ENCODE data around the gene CD99L2. TPM values are rescaled to one million over a fixed set of nuclear protein-coding genes. Genes with fewer than 3 reads are reported as not detected.
"Not testable (repeated sequence)": the region's sequence is repeated elsewhere in the genome, so short reads cannot be mapped to it uniquely, and the experiment has no call there.

The CD99L2 gene
- total RNA-seq, 1 experiment from 2014 or later = 7.3 TPM

GRCh38 chrX:150828785-150829184, 69.7 kb downstream of the CD99L2 start:
- no peaks in the 10 kb centered on the region for H3K4me1 ChIP-seq (ENCODE audit: insufficient read depth, low read length)
- DNase-seq = no peak

GRCh38 chrX:150824352-150824751, 74.1 kb downstream of the CD99L2 start:
- not testable (repeated sequence) for H3K27me3 Mint-ChIP-seq (ENCODE audit: low read depth)
- peaks cover 38 to 54% (median 46%) of the 10 kb centered on the region in 3 experiments for H3K36me3 Mint-ChIP-seq (ENCODE audit: insufficient read depth in 1 of 3, low read depth in 3 of 3)

More at GRCh38 chrX:150828785-150829184, 69.7 kb downstream of the CD99L2 start:
- Histone ChIP-seq H3K56ac (ENCODE audit: insufficient read length, low read depth, low read length) (no peak overlapping the region), H3K4me2 (ENCODE audit: insufficient read depth, insufficient read length, low read length) (no peak overlapping the region), H3K9ac (ENCODE audit: extremely low read depth, insufficient read length, low read length) (no peak overlapping the region), H2BK20ac (ENCODE audit: low read depth, low read length, poor library complexity, severe bottlenecking) (no peak overlapping the region), H2AK5ac (ENCODE audit: insufficient read length, low read length) (no peak overlapping the region), H3K27me3 (ENCODE audit: insufficient read depth, low read length) (no peaks in the 10 kb centered on the region), H3K18ac (ENCODE audit: insufficient read length, low read depth, low read length) (no peak overlapping the region), H4K20me1 (ENCODE audit: control insufficient read depth, insufficient read depth, insufficient read length) (no peaks in the 10 kb centered on the region), H3K23ac (ENCODE audit: insufficient read length, low read depth, low read length) (no peak overlapping the region), H2BK12ac (ENCODE audit: insufficient read length, low read depth, low read length) (no peak overlapping the region), H2AFZ (ENCODE audit: low read length) (no peak overlapping the region), H3K27ac (ENCODE audit: insufficient read length, low read depth, low read length) (no peak overlapping the region), H3T11ph (ENCODE audit: low read length) (no peak overlapping the region), H3K14ac (ENCODE audit: insufficient read depth, low read length) (no peak overlapping the region), H3K4ac (ENCODE audit: low read depth, low read length) (no peak overlapping the region), H4K91ac (ENCODE audit: insufficient read length, low read depth, low read length) (no peak overlapping the region), H2BK5ac (ENCODE audit: insufficient read length, low read length) (no peak overlapping the region), H2BK120ac (ENCODE audit: low read depth, low read length, poor library complexity, severe bottlenecking) (no peak overlapping the region), H4K5ac (ENCODE audit: insufficient read length, low read depth, low read length) (no peak overlapping the region), H3K23me2 (ENCODE audit: insufficient read length, low read depth, low read length, poor library complexity, severe bottlenecking) (no peaks in the 10 kb centered on the region), H3K79me1 (ENCODE audit: insufficient read depth, low read depth, low read length, poor library complexity, severe bottlenecking) (no peaks in the 10 kb centered on the region), H2BK15ac (ENCODE audit: low read depth, low read length) (no peak overlapping the region), H3K79me2 (ENCODE audit: insufficient read depth, low read length) (no peaks in the 10 kb centered on the region), H3K9me3 (ENCODE audit: control insufficient read depth, low read depth, low read length) (no peaks in the 10 kb centered on the region), H4K8ac (replicated peaks; ENCODE audit: insufficient read length, low read depth, low read length) (no peak overlapping the region)
- Mint-ChIP-seq H3K4me1 (no peaks in the 10 kb centered on the region), H3K27me3 (ENCODE audit: low read depth) (no peaks in the 10 kb centered on the region), H3K4me3 (no peak overlapping the region), H3K27ac (no peak overlapping the region), H3K36me3 (ENCODE audit: insufficient read depth in 1 of 3, low read depth in 3 of 3) (peaks cover 29 to 35% (median 32%) of the 10 kb centered on the region in 3 experiments), H3K9me3 (peaks cover 51 to 60% of the 10 kb centered on the region in 2 experiments)
- TF ChIP-seq CTCF (conservative IDR thresholded peaks at IDR 0.05) = no peak
- WGBS (ENCODE audit: extremely low coverage, insufficient read length, low lambda C conversion rate) = no CpG with 5 or more reads among the region's 5 CpGs

More at GRCh38 chrX:150824352-150824751, 74.1 kb downstream of the CD99L2 start:
- H3K14ac ChIP-seq (ENCODE audit: insufficient read depth, low read length); DNase-seq; H3K9ac ChIP-seq (ENCODE audit: extremely low read depth, insufficient read length, low read length); H3K18ac ChIP-seq (ENCODE audit: insufficient read length, low read depth, low read length); H3K4ac ChIP-seq (ENCODE audit: low read depth, low read length); H3K4me1 ChIP-seq (ENCODE audit: insufficient read depth, low read length); H4K20me1 ChIP-seq (ENCODE audit: control insufficient read depth, insufficient read depth, insufficient read length); H3K79me2 ChIP-seq (ENCODE audit: insufficient read depth, low read length); H2AK5ac ChIP-seq (ENCODE audit: insufficient read length, low read length); H3K79me1 ChIP-seq (ENCODE audit: insufficient read depth, low read depth, low read length, poor library complexity, severe bottlenecking); H3K27me3 ChIP-seq (ENCODE audit: insufficient read depth, low read length); H3K56ac ChIP-seq (ENCODE audit: insufficient read length, low read depth, low read length); H2BK120ac ChIP-seq (ENCODE audit: low read depth, low read length, poor library complexity, severe bottlenecking); H3K27ac Mint-ChIP-seq; H3K9me3 ChIP-seq (ENCODE audit: control insufficient read depth, low read depth, low read length); H2BK15ac ChIP-seq (ENCODE audit: low read depth, low read length); H2BK20ac ChIP-seq (ENCODE audit: low read depth, low read length, poor library complexity, severe bottlenecking); H3K23ac ChIP-seq (ENCODE audit: insufficient read length, low read depth, low read length); H3K27ac ChIP-seq (ENCODE audit: insufficient read length, low read depth, low read length); H4K91ac ChIP-seq (ENCODE audit: insufficient read length, low read depth, low read length); H3K4me1 Mint-ChIP-seq; H4K5ac ChIP-seq (ENCODE audit: insufficient read length, low read depth, low read length); H2AFZ ChIP-seq (ENCODE audit: low read length); H3K23me2 ChIP-seq (ENCODE audit: insufficient read length, low read depth, low read length, poor library complexity, severe bottlenecking); H2BK5ac ChIP-seq (ENCODE audit: insufficient read length, low read length); H3T11ph ChIP-seq (ENCODE audit: low read length); H4K8ac ChIP-seq (replicated peaks; ENCODE audit: insufficient read length, low read depth, low read length); H3K4me3 Mint-ChIP-seq; H3K4me2 ChIP-seq (ENCODE audit: insufficient read depth, insufficient read length, low read length); H2BK12ac ChIP-seq (ENCODE audit: insufficient read length, low read depth, low read length): not testable (repeated sequence)
- H3K9me3 Mint-ChIP-seq = peaks cover 54 to 71% of the 10 kb centered on the region in 2 experiments
